ENCODE measurements around the gene LGR5.

The LGR5 gene

DNA sequence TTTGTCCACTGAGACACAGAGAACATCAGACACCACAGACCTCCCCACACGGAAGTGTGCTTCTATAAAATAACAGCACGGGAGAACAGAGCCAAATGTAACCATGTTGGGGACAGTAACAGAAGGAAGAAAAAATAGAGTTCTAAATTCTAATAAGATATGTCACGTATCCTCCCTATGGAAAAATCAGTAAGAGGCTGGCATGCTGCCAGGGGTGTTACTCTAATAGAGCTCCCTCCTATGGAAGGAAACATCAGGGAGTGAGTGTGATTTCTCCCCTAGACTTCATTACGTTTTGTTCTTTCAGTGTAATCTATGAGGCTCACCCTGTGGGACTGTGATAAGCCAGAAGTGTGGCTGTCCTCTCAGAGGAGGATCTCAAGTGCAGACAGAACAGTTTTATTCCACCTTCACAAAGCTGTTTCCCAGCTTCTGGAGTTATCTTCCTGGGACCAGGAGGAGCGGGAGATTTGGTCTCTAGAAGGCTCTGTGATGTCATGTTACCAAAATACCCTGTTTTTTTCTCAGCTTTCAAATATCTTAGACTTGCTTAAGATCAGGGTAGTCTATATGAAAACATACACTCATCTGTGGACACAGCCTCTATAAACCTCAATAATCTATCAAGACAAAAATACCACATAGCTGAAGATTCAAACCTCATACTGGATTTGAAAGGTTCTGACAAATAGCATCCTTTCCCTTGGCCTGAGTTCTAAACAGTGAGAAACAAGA, 154.8 kb downstream of the LGR5 start:
- no peak for DNase-seq (ENCODE audit: low spot score)

DNA sequence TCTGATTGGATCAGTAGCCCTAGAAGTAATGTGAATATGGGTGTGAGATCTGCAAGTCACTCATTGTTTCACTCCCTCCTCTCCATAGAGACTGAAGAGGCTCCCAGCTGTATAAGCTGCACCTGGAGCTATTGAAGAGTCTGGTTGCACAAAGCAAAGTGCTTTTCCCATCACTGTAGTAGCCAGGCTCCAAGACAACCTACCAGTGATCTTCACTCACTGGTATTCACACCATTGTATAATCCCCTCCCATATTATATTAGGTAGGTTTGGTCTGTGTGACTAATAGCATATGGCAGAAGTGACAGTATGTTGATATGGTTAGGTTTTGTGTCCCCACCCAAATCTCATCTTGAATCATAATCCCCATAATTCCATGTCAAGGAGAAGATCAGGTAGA, 159.6 kb downstream of the LGR5 start:
- no peak for DNase-seq (ENCODE audit: low spot score)

DNA sequence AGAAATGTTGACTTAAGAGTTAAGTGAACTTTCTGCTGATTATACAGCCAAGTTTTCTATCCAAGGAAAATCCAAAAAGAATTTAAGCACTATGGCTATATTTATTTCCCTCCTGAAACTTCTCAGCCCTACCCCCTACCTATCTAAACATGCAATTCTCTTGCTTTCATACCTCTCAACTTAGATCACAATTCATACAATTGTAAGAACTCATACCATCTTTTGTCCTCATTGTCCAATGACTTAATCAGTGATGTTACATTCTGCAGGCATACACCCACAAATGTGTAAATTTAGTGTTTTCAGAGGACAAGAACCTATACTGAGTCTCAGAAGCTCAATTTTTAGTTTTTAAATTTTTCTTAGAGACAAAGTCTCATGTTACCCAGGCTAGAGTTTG, 161.9 kb downstream of the LGR5 start:
- DNase-seq (ENCODE audit: low spot score): no peak

DNA sequence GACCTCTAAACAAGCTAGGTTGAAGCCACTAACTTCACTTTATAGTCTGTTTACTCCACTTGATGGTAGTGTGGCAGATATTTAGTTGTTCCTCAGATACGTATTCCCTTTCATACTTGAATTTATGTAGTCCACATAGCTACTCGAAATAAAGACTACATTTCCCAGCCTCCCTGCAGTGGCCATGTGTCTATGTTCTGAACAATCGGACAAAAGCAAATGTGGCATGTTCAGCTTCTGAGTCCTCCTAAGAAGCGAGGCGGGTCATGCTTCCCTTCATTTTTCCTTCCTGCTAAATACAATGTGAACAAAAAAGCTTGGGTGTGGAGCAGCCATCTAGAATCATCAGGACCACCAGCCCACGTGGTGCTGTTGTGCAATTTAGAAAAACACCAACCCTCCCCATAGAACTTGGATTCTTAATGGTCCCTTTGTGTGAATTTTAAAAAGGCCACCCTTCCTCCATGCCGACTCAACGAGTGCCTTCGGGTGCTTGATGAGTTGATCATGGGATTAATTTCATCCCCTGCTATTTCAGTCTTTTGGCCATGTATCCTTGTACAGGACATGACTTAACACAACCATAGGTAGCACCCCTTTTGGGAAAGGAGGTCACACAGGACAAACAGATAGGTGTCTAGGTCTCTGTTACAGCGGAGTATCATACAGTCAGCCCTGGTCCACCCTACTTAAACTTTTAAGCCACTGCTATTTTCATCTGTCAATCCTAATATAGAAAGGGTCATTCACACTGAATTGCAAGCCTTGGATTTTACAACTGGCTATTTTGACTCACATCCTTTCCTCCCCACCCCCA, 163.4 kb downstream of the LGR5 start:
- DNase-seq (ENCODE audit: low spot score): no peak

DNA sequence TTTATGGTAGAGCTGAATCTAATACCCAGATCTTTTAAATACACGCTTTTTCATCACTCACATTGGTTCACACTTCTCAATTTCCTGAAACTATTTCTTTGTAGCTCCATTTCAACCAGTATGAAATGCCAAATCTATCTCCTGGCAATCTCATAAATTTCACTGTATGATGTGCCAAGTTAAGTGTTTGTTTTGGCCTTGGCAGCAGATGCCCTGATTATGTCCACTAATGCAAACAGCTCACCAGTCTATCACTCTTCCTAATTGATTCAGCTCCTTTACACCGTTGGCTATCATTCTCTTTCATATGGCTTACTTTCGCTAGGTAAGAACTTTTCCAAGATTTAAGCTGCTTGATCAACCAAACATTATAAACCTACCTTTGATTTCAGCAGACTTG, 165.4 kb downstream of the LGR5 start:
- no peak for DNase-seq (ENCODE audit: low spot score)

DNA sequence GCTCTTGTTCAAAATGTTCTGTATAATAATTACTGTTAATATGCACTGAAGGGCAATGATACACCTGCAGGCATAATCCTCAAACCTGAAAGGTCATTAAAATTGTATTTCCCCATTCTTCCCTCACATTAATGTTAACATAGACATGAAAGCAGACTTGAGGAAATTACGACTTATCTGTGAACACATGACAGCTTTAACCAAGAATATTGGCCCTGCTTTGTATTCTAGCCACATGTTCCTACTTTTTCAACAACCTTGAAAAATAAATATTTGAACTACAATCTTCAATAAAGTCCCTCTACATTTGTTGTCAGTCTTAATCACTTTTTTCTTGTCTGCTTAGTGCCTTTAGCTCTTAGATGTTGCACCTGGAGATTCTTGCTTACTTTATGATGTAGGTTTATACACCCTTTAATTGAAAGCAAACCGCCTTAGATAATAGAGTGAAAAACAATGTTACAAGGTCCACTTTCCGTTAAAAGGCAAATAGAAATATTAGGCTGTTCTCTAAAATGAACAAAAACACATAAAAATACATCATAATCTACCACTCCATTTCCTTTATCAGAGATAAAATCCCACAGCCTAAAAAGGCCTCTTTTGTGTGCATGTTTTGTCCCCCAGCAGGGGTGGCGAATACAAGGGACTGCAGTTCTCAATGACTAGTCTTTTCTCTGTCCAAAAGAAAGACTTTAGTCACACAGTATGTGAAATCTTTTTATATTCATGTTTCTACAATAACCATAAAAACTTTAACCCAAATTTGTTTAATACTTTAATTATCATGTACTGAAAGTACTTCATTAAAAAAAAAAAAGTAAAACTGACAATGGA, 168.1 kb downstream of the LGR5 start:
- DNase-seq (ENCODE audit: low spot score): no peak

DNA sequence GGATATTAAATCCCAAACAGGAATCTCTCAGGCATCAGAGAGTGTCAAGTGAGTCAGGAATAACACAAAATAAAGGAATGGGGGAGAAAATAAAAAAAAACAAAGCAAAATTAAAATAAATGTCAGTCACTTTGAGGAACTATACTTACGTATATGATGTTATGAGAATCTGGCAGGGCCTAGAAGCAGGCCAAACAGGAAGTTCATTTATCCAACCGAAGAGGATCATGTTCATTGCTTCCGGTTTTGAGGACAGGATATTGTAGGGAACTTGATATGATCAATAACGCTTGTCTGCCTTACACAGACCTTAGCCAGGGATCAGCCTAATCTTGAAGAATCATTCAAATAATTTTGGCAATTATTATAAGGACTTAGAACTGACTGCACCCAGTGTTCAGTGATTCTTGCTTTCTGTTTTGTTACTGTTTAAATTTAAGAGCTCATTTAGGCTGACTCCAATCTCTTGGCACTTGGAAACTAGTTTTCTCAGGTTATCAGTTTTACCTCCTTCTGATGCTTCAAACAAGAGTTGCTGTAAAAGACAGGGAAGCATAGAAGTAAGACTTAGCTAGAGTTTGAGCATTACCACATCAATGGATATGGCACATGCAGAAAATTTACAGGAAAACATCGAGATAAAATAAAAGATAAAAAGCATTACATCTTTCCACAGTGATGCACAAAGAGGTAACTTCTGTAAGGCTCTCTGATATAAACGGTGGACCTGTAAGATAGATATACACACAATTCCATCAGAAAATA, 170.6 kb downstream of the LGR5 start:
- DNase-seq (ENCODE audit: low spot score): no peak

DNA sequence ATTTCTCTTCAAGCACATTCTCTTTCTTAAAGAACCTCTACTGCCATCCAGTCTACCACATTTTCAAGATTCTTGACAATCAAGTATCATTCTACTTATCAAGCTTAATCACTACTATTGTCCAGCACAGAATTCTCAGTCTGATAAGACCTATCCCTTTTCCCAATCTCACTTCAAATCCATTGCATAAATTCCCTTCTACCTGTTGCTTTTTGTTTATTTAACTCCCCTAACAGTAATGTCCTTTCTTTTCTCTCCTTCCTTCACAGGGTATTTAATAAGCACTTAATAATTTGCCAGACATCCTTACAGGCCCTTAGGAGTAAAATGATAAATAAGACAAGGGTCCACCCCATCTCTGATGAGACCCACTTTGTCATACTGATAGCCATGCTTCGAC, 182.3 kb downstream of the LGR5 start:
- no peak for DNase-seq (ENCODE audit: low spot score)

DNA sequence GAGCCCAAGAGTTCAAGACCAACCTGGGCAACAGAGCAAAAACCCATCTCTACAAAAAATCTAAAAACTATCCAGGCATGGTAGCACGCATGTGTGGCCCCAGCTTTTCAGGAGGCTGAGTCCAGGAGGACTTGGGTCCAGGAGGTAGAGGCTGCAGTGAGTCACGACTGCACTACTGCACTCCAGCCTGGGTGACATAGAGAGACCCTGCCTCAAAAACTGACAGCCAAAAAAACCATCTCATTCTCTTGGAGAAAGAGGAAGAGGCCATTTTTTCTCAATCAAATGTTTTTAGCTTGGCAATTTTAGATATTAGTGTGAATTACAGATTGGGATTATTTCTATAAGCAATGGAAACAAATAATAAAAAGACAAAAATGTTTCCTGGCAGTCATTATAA, 185.9 kb downstream of the LGR5 start:
- no peak for DNase-seq (ENCODE audit: low spot score)

DNA sequence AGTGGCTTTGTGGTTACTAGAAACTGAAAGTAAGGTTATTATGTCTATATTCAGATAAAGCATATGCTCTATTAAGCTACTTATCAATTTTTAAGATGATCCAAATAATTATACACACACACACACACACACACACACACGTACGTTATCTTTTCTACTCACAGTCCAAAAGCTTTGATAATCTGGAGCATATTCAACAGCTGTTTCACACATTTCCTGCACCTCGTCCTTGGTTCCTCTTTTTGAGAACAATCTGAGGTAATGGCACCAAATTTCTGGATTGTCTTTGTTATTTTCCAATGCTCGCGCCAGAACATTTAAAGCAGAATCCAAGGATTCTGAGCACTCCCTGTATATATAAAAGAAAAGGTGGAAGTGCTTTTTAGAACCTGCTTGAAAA, 186.5 kb downstream of the LGR5 start:
- DNase-seq (ENCODE audit: low spot score): no peak

DNA sequence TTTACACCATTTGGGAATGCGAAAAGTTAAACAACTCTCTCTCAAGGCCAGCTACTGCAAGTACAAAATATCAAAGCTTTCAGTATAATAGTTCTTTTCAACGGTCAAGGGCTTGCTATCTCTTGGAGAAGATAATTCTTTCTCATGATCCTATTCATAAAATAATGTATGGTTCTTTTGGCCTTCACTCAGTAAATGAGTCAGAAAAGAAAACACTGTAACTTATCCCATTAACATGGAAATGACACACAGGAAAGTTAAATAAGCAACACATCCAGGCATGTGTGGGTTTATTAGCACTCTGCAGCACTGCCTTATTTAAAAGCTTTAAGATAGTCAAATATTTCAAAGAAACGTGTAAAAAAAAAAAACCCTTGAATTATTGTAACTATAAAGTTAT, 187.2 kb downstream of the LGR5 start:
- DNase-seq (ENCODE audit: low spot score): no peak

DNA sequence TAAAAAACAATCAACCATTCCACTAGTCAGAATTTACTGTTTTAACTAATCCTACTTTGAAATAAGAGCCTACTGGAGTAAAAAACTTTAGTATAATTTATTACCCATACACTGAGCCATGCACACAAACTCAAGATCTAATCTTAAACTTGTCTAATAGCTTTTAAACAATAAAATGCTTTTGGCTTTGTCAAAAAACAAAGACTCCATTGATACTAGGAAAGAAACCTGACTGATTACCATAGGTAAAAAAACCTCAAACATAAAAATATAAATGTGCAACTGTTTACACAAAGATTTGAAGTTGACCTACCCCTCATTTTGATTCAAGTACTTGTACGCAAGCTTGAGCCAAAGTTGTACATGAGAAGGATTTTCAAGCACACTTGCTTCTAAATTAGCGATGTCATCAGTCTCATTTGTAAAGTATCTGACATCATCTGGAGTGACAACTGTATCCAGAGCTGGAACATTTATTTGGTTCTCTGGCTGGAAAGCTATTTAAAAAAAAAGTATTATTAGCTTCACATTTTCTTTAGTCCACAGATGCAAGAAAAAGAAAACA, 187.9 kb downstream of the LGR5 start:
- DNase-seq (ENCODE audit: low spot score): no peak
